CD14-positive monocyte (primary cell): Measurements from ENCODE around the gene SF3B3. TPM values are rescaled to one million over a fixed set of nuclear protein-coding genes. Genes with fewer than 3 reads are reported as not detected.

Experiments
- DNase-seq, 3 donors: peaks; one replicate each; pipeline ENCODE4 v3.0.0-alpha.2; 2011 to 2022
- H2AFZ ChIP-seq: 2 replicates; pipeline ENCODE4 v1.6.0; 2012; ENCODE audit warnings: mild to moderate bottlenecking, low read depth, low read length, inconsistent platforms; ENCODE audit not compliant: insufficient read depth, poor library complexity, severe bottlenecking
- H3K27ac ChIP-seq, 2 donors: 1 replicate in 1 of 2; 2 replicates in 1 of 2; pipeline ENCODE4 v1.5.1; 2012 to 2013; ENCODE audit warnings: low read length in 2 of 2, control low read depth in 1 of 2, inconsistent platforms in 1 of 2, low read depth in 1 of 2, mild to moderate bottlenecking in 1 of 2
- H3K27me3 ChIP-seq, 2 donors: one replicate each; pipeline versions ENCODE4 v1.6.0 to v1.6.1; 2011 to 2013; ENCODE audit warnings: low read length in 2 of 2; ENCODE audit not compliant: control insufficient read depth in 2 of 2, insufficient read depth in 2 of 2
- H3K36me3 ChIP-seq, 2 donors: replicated peaks in 1 of 2; 1 replicate in 1 of 2; 2 replicates in 1 of 2; pipeline versions ENCODE4 v1.5.1 to v1.6.1; 2012 to 2013; ENCODE audit warnings: low read length in 2 of 2, control low read depth in 1 of 2, inconsistent platforms in 1 of 2, mild to moderate bottlenecking in 1 of 2; ENCODE audit not compliant: insufficient read depth in 2 of 2, control insufficient read depth in 1 of 2
- H3K4me1 ChIP-seq, 2 donors: 1 replicate in 1 of 2; 2 replicates in 1 of 2; pipeline versions ENCODE4 v1.5.1 to v1.6.1; 2012 to 2013; ENCODE audit warnings: low read length in 2 of 2, control low read depth in 1 of 2, inconsistent platforms in 1 of 2, mild to moderate bottlenecking in 1 of 2, moderate library complexity in 1 of 2; ENCODE audit not compliant: insufficient read depth in 2 of 2, control insufficient read depth in 1 of 2
- H3K4me2 ChIP-seq: replicated peaks from 2 replicates; pipeline ENCODE3; 2012; ENCODE audit warnings: low read length, moderate library complexity, mild to moderate bottlenecking; ENCODE audit not compliant: poor library complexity, severe bottlenecking; ENCODE audit errors: extremely low read depth
- H3K4me3 ChIP-seq, 3 experiments: fragments of 200-600 bp in 1 of 3; sonication (generic) in 1 of 3; replicated peaks in 1 of 3; 1 replicate in 2 of 3; 2 replicates in 1 of 3; pipeline ENCODE4 v1.5.1; 2011 to 2013; ENCODE audit warnings: low read length in 3 of 3, mild to moderate bottlenecking in 3 of 3, control low read depth in 2 of 3, low read depth in 2 of 3, inconsistent platforms in 1 of 3, moderate library complexity in 1 of 3
- H3K79me2 ChIP-seq: 2 replicates; pipeline ENCODE4 v1.6.0; 2012; ENCODE audit warnings: mild to moderate bottlenecking, control low read depth, inconsistent platforms, low read length, moderate library complexity; ENCODE audit not compliant: insufficient read depth
- H3K9ac ChIP-seq: 2 replicates; pipeline ENCODE4 v1.6.0; 2017; ENCODE audit warnings: low read length, mild to moderate bottlenecking; ENCODE audit not compliant: insufficient read depth, poor library complexity, severe bottlenecking
- H3K9me3 ChIP-seq, 2 donors: replicated peaks in 1 of 2; 1 replicate in 1 of 2; 2 replicates in 1 of 2; pipeline versions ENCODE4 v1.5.1 to v1.6.1; 2012 to 2013; ENCODE audit warnings: low read length in 2 of 2, control low read depth in 1 of 2; ENCODE audit not compliant: control insufficient read depth in 1 of 2, insufficient read depth in 1 of 2
- H4K20me1 ChIP-seq: 2 replicates; pipeline ENCODE4 v1.6.0; 2012; ENCODE audit warnings: mild to moderate bottlenecking, low read length, control low read depth, moderate library complexity; ENCODE audit not compliant: insufficient read depth
- H3K27ac Mint-ChIP-seq, 7 donors: one replicate each; pipeline ENCODE4 v1.8.0; 2020; ENCODE audit warnings: mild to moderate bottlenecking in 7 of 7, mixed read lengths in 7 of 7, moderate library complexity in 6 of 7, inconsistent platforms in 2 of 7
- H3K27me3 Mint-ChIP-seq, 3 donors: one replicate each; pipeline ENCODE4 v1.8.0; 2021 to 2022; ENCODE audit warnings: low read depth in 3 of 3, mild to moderate bottlenecking in 3 of 3, mixed read lengths in 3 of 3, moderate library complexity in 3 of 3, inconsistent platforms in 1 of 3
- H3K36me3 Mint-ChIP-seq, 2 donors: one replicate each; pipeline ENCODE4 v1.8.0; 2020; ENCODE audit warnings: mixed read lengths in 2 of 2, inconsistent platforms in 1 of 2, mild to moderate bottlenecking in 1 of 2
- H3K4me1 Mint-ChIP-seq: one replicate; pipeline ENCODE4 v1.8.0; 2020; ENCODE audit warnings: mild to moderate bottlenecking, mixed read lengths
- H3K4me3 Mint-ChIP-seq, 2 donors: one replicate each; pipeline ENCODE4 v1.8.0; 2020; ENCODE audit warnings: mild to moderate bottlenecking in 2 of 2, mixed read lengths in 2 of 2, moderate library complexity in 1 of 2
- H3K9me3 Mint-ChIP-seq, 7 donors: one replicate each; pipeline ENCODE4 v1.8.0; 2020 to 2022; ENCODE audit warnings: mixed read lengths in 7 of 7, mild to moderate bottlenecking in 6 of 7, moderate library complexity in 6 of 7, inconsistent platforms in 2 of 7
- WGBS: methylation state at CpG from one replicate; pipeline ENCODE4 v1.1.5; 2013; ENCODE audit warnings: missing lambda C conversion rate; ENCODE audit not compliant: insufficient coverage; 5-methylcytosine and 5-hydroxymethylcytosine counted together
- intact Hi-C, 2 donors: fragments of 100-400 bp; cut with micrococcal nuclease; formaldehyde crosslinking; loops; one replicate each; pipeline versions ENCODE4 v1.15.0 to v1.15.1; 2023
- polyA plus RNA-seq, 3 donors: library from polyadenylated mRNA; depleted of rRNA in 1 of 3; unstranded in 2 of 3; stranded (reverse) in 1 of 3; fragments of 300-500 nt in 2 of 3; fragments of >200 nt in 1 of 3; fragmentation: Illumina TruSeq in 2 of 3; gene quantifications; 1 replicate in 2 of 3; 2 replicates in 1 of 3; pipeline ENCODE4 v1.2.3, GENCODE V29; 2012 to 2021
- TF ChIP-seq, protein P1 (sequence below): fragments of 200-600 bp; IDR thresholded peaks from one replicate; pipeline ENCODE4 v1.8.0; 2022; ENCODE audit warnings: antibody characterized with exemption, mild to moderate bottlenecking

SF3B3 gene
- polyA plus RNA-seq, 3 donors: 34.2 to 52.3 (median 42.1) TPM

DNA sequence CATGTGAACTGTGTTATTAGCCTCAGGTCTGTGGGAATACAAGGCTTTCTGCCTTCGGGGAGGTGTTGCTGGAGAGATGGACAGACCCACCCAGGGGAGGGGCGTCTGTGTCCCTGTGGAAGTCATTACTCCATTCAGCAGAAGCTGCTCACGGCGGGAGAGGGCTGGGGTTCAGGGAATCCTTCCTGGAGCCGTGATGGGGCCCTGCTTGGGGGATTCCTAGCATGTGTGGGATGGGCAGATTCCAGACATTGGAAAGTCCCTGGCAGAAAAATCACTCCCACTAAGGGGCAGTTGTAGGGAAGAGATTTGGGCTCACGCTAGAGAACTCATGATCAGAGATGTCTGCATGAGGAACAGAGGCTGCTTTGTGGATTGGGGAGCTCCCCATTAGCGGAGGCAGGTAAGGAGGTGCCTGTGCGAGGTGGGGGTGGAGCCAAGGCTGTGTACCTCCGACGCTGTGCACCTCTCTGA lies 66.4 kb downstream of the SF3B3 start:
- Histone ChIP-seq H4K20me1 (no peaks in the 10 kb centered on the region), H3K9ac (no peak overlapping the region), H2AFZ (no peak overlapping the region), H3K4me2 (no peak overlapping the region), H3K9me3 (no peaks in the 10 kb centered on the region), H3K4me1 (no peaks in the 10 kb centered on the region), H3K4me3 (no peak overlapping the region), H3K27ac (no peak overlapping the region), H3K79me2 (no peaks in the 10 kb centered on the region), H3K27me3 (no peaks in the 10 kb centered on the region), H3K36me3 (no peaks in the 10 kb centered on the region)
- DNase-seq: no peak
- intact Hi-C loops: no loop called here
- Mint-ChIP-seq H3K27ac (no peak overlapping the region), H3K4me3 (no peak overlapping the region), H3K9me3 (no peaks in the 10 kb centered on the region), H3K27me3 (peaks cover 4 to 5% (median 4%) of the 10 kb centered on the region in 3 donors), H3K36me3 (no peaks in the 10 kb centered on the region), H3K4me1 (no peaks in the 10 kb centered on the region)
- 75% methylated on average over 2 of the region's 10 CpGs for WGBS
- TF ChIP-seq, protein P1, sequence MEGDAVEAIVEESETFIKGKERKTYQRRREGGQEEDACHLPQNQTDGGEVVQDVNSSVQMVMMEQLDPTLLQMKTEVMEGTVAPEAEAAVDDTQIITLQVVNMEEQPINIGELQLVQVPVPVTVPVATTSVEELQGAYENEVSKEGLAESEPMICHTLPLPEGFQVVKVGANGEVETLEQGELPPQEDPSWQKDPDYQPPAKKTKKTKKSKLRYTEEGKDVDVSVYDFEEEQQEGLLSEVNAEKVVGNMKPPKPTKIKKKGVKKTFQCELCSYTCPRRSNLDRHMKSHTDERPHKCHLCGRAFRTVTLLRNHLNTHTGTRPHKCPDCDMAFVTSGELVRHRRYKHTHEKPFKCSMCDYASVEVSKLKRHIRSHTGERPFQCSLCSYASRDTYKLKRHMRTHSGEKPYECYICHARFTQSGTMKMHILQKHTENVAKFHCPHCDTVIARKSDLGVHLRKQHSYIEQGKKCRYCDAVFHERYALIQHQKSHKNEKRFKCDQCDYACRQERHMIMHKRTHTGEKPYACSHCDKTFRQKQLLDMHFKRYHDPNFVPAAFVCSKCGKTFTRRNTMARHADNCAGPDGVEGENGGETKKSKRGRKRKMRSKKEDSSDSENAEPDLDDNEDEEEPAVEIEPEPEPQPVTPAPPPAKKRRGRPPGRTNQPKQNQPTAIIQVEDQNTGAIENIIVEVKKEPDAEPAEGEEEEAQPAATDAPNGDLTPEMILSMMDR: no peak

DNA sequence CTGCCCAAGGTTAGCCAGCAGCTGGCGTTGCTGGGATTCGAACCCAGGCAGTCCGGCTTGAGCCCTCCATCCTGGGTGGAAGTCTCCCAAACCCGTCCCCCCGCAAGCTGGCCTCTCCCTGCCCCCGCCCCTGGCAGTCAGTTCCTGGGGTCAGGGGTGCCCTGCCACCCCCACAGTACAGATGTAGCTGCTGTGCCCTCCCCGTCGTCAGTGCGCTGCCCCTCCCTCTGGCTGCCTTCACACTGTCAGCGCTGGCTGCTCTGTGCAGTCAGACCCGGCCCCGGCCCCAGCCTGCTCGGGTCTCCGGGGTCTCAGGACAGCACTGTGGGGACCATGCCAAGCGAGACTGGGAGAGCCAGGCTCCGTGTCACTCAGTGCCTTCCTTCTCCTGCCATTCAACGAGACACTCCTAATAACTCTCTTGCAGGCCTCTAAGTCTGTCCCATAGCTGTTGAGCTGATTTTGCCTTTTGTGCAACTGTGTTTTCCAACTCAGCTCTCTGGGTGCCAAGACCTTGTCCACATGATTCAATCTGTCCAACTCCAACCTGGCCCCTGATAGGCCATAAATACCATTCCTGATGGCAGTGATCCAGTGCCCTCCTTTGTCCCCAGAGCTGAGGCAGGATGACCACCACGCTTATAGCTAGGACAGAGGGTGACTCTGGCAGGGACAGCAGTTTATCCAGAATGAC lies 67.3 kb downstream of the SF3B3 start:
- Mint-ChIP-seq H3K4me1 (no peaks in the 10 kb centered on the region), H3K27ac (no peak overlapping the region), H3K36me3 (no peaks in the 10 kb centered on the region), H3K27me3 (peaks cover 4 to 6% (median 5%) of the 10 kb centered on the region in 3 donors), H3K4me3 (no peak overlapping the region), H3K9me3 (no peaks in the 10 kb centered on the region)
- intact Hi-C loops: no loop called here
- H3K27ac ChIP-seq: no peak overlapping the region
- H4K20me1 ChIP-seq: no peaks in the 10 kb centered on the region
- 96% methylated on average over 16 of the region's 18 CpGs for WGBS
- H3K79me2 ChIP-seq: no peaks in the 10 kb centered on the region
- H3K9me3 ChIP-seq: no peaks in the 10 kb centered on the region
- H3K36me3 ChIP-seq: no peaks in the 10 kb centered on the region
- DNase-seq: no peak
- no peak overlapping the region for H3K9ac ChIP-seq
- H3K4me3 ChIP-seq: no peak overlapping the region
- H2AFZ ChIP-seq: no peak overlapping the region
- no peaks in the 10 kb centered on the region for H3K27me3 ChIP-seq
- no peak overlapping the region for H3K4me2 ChIP-seq
- TF ChIP-seq, protein P1: no peak
- no peaks in the 10 kb centered on the region for H3K4me1 ChIP-seq
